Right lobe of liver (tissue), 6 donors: Measurements from ENCODE around the gene GLT8D2. TPM values are rescaled to one million over a fixed set of nuclear protein-coding genes. Genes with fewer than 3 reads are reported as not detected.

Experiments
- ATAC-seq, 4 donors: fragments of 200-7000 bp; cut with Tn5 transposase; one replicate each; pipeline ENCODE4 v1.9.1; 2020; ENCODE audit warnings: mild to moderate bottlenecking in 4 of 4, moderate library complexity in 4 of 4
- DNase-seq, 3 donors: peaks; one replicate each; pipeline ENCODE4 v3.0.0-alpha.2; 2020
- H3K27ac ChIP-seq, 3 donors: fragments of 200-600 bp; one replicate each; pipeline ENCODE4 v1.8.0; 2022
- H3K27me3 ChIP-seq, 2 donors: fragments of 200-600 bp; one replicate each; pipeline ENCODE4 v1.8.0; 2022
- H3K36me3 ChIP-seq, 4 donors: fragments of 200-600 bp; sonication (generic) in 1 of 4; one replicate each; pipeline versions ENCODE4 v1.5.1 to v1.8.0; 2017 to 2022; ENCODE audit warnings: control low read depth in 1 of 4
- H3K4me1 ChIP-seq, 4 donors: fragments of 200-600 bp; sonication (generic) in 1 of 4; one replicate each; pipeline versions ENCODE4 v1.5.1 to v1.8.0; 2017 to 2022; ENCODE audit warnings: control low read depth in 1 of 4
- H3K4me3 ChIP-seq, 3 donors: fragments of 200-600 bp; one replicate each; pipeline ENCODE4 v1.8.0; 2022
- H3K9me3 ChIP-seq, 4 donors: fragments of 200-600 bp; sonication (generic) in 1 of 4; one replicate each; pipeline versions ENCODE4 v1.5.1 to v1.8.0; 2017 to 2022; ENCODE audit warnings: control low read depth in 1 of 4
- CTCF ChIP-seq, 4 donors: fragments of 200-600 bp in 3 of 4; fragments of 450-650 bp in 1 of 4; IDR thresholded peaks; one replicate each; pipeline versions ENCODE4 v1.5.1 to v1.8.0; 2016 to 2022; ENCODE audit warnings: antibody characterized with exemption in 4 of 4, mild to moderate bottlenecking in 2 of 4
- POLR2A ChIP-seq: fragments of 450-650 bp; IDR thresholded peaks from one replicate; pipeline ENCODE4 v1.6.1; 2017; ENCODE audit warnings: antibody characterized with exemption, mild to moderate bottlenecking
- WGBS: methylation state at CpG from one replicate; pipeline ENCODE4 v1.1.6; 2018; ENCODE audit warnings: low coverage, low lambda C conversion rate; ENCODE audit not compliant: insufficient coverage; ENCODE audit errors: missing lambda C conversion rate; 5-methylcytosine and 5-hydroxymethylcytosine counted together
- intact Hi-C, 2 donors: fragments of 100-400 bp; cut with DNase I; formaldehyde crosslinking; loops; one replicate each; pipeline versions ENCODE4 v1.11.2 to v1.14.1; 2022
- total RNA-seq, 6 experiments: library from RNA; depleted of rRNA in 2 of 6; stranded (reverse); fragments of >200 nt in 2 of 6; fragmentation: NEBNext Ultra II Directional in 3 of 6; extraction: Animal tissue kit (Norgen Biotek cat#: 25700) in 3 of 6; gene quantifications; one replicate each; pipeline versions ENCODE4 v1.1.0 to v1.2.4, GENCODE V29; 2016 to 2023
- donor health status: DM: no; HTN: yes; CAD: no.
- donor health status: DM: no; HTN: no; CAD: no.
- donor health status: DM: no; HTN: no; CAD: no.
- donor health status: DM: no; HTN: yes; CAD: no.
- donor health status: DM: no; HTN: yes; CAD: no.

The GLT8D2 gene
- total RNA-seq, 6 experiments from 2014 or later = 0.44 to 1.2 (median 0.79) TPM

GRCh38 chr12:103965590-103966504, 84.1 kb downstream of the GLT8D2 start, which contains the start of gene TDG:
TSS of gene TDG (plus strand) at chr12:103965872. CDS start at chr12:103966038, 166 bp downstream.
- TF ChIP-seq CTCF (IDR thresholded peaks at IDR 0.05) = peak in 1 of 4 donors; percentile 13
- peak; percentile 86 for TF ChIP-seq POLR2A
- no peaks in the 10 kb centered on the region for H3K9me3 ChIP-seq
- ATAC-seq (peak; percentile 95 to 99 (median 98)), DNase-seq (peak; percentile 98)
- H3K4me3 ChIP-seq = peak within 1 kb of the TSS; percentile 87 to 98 (median 89)
- under 1% methylated on average over 37 of the region's 64 CpGs for WGBS
- H3K4me1 ChIP-seq = peaks cover 0 to 17% (median 7%) of the 10 kb centered on the region in 4 donors
- intact Hi-C loops = no loop called here
- no peaks in the 10 kb centered on the region for H3K27me3 ChIP-seq
- H3K36me3 ChIP-seq = no peaks in the 10 kb centered on the region
- H3K27ac ChIP-seq = peak within 1 kb of the TSS; percentile 80 to 96 (median 86)

DNA sequence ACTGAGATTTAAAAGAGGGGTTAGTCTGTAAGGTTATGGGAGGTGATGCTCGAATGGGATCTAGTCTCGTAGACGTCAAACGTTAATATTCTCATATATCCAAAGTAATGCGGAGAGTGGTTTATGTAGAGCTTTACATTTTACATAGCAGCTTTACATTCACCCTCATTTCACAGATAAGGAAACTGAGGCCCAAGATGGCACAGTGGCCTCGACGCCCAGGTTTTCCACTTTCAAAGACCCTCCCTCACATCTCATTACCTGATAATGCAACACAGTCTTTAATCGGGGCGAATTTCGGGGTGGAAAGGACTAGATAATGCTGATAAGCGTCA, 84.8 kb downstream of the GLT8D2 start:
- DNase-seq (no peak), ATAC-seq (no peak)
- H3K4me3 ChIP-seq = peak overlapping the region; percentile 87 to 98 (median 89)
- 0% methylated on average over 11 of the region's 11 CpGs for WGBS
- intact Hi-C loops = no loop called here
- H3K4me1 ChIP-seq = peaks cover 0 to 17% (median 6%) of the 10 kb centered on the region in 4 donors
- peak overlapping the region; percentile 80 to 96 (median 86) for H3K27ac ChIP-seq
- H3K9me3 ChIP-seq = no peaks in the 10 kb centered on the region
- no peaks in the 10 kb centered on the region for H3K36me3 ChIP-seq
- TF ChIP-seq POLR2A (no peak), CTCF (IDR thresholded peaks at IDR 0.05) (no peak)
- no peaks in the 10 kb centered on the region for H3K27me3 ChIP-seq

DNA sequence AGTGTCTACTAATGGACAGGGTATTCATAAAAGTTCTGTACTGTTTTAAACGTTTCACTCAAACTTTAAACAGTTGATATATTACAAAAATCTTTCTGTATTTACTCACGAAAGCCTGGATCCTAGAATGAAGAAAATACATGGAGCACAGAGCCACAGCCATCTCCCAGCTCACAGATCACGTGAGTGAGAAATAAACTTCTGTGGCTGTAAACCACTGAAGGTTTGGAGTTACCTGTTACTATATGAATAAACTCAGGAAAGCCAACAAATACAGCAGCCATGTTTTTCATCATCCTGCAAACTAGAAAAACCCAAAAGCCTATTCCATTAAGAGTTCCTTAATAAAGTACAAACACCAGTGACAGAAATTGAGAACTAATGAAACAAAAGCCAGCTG, 85.2 kb downstream of the GLT8D2 start:
- ATAC-seq = no peak

DNA sequence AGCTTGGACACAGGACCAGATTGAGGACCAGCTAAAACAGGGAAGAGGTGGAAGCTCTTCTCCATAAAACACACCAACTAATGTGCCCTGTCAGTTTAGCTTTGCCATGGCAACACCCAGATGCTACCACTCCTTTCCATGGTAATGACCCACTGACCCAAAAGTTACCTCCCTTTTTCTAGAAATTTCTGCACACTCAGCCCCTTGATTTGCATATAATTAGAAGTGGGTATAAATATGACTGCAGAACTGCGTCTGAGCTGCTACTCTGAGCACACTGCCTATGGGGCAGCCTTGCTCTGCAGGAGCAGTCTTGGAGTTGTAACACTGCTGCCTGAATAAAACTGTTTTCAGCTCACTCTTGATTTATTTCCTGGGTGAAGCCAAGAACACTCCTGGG, 87.5 kb downstream of the GLT8D2 start:
- DNase-seq (no peak), ATAC-seq (no peak)
- Histone ChIP-seq H3K4me1 (peaks cover 0 to 20% (median 5%) of the 10 kb centered on the region in 4 donors), H3K9me3 (no peaks in the 10 kb centered on the region), H3K36me3 (no peaks in the 10 kb centered on the region), H3K27me3 (no peaks in the 10 kb centered on the region), H3K4me3 (no peak overlapping the region), H3K27ac (no peak overlapping the region)
- 33% methylated on average over 1 of the region's 1 CpG for WGBS
- intact Hi-C loops = no loop called here
- TF ChIP-seq CTCF (IDR thresholded peaks at IDR 0.05) (no peak), POLR2A (no peak)

More for the DNA sequence above, 85.2 kb downstream of the GLT8D2 start:
- no peak for DNase-seq
- no peak for TF ChIP-seq POLR2A
- no peak for TF ChIP-seq CTCF (IDR thresholded peaks at IDR 0.05)
- Histone ChIP-seq H3K36me3 (no peaks in the 10 kb centered on the region), H3K9me3 (no peaks in the 10 kb centered on the region), H3K4me1 (peaks cover 0 to 17% (median 5%) of the 10 kb centered on the region in 4 donors), H3K27ac (peak overlapping the region; percentile 80 to 96 (median 86)), H3K27me3 (no peaks in the 10 kb centered on the region), H3K4me3 (peak overlapping the region; percentile 87 to 98 (median 89))
- intact Hi-C loops = no loop called here
- WGBS = 19% methylated on average over 3 of the region's 3 CpGs
